ENCODE data around the gene ZNF200. TPM values are rescaled to one million over a fixed set of nuclear protein-coding genes. Genes with fewer than 3 reads are reported as not detected.
A peak's percentile ranks its signal among the peaks of the same experiment; 100 is the strongest.
"Not testable (repeated sequence)": the region's sequence is repeated elsewhere in the genome, so short reads cannot be mapped to it uniquely, and the experiment has no call there.

The ZNF200 gene
- total and polyA plus RNA-seq, 4 donors, result 4.3 to 7.8 (median 6.4) TPM

DNA sequence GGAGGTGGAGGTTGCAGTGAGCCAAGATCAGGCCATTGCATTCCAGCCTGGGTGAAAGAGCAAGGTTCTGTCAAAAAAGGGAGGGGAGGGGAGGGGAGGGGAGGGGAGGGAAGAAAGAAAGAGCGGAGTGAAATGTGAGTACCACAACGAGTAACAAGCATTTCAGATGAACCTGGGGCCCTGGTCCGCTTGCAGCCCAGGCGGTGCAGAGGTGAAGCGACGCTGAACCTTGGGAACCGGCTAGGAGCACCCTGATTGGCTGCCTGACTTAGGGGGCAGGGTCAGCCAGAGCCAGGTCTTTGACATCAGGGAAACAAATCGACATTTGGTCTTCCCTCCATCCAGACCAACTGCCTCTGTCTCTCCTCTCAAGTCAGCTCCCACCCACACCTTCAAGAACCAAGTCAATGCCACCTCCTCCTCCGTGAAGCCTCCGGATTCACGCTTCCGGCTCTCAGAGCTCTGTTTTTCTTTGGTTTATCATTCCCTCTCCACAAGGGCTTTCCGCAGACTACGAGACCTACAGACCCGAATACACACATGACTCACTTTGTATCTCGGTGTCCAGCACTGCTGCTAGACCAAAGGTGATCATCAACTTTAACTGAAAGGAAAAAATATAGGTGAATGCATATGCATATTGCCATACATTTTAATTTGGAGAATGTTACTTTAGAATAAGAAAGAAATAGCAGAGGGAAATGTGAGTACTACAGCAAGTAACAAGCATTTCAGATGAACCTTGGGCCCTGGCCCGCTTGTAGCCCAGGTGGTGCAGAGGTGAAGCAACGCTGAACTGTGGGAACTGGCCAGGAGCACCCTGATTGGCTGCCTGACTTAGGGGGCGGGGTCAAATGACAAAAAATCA lies 27.6 kb downstream of the ZNF200 start:
- H3K4me3 ChIP-seq, result no peak overlapping the region
- no peaks in the 10 kb centered on the region for H3K36me3 ChIP-seq (ENCODE audit: control insufficient read depth in 4 of 4, insufficient read depth in 4 of 4, low read length in 4 of 4)
- TF ChIP-seq, protein P1, sequence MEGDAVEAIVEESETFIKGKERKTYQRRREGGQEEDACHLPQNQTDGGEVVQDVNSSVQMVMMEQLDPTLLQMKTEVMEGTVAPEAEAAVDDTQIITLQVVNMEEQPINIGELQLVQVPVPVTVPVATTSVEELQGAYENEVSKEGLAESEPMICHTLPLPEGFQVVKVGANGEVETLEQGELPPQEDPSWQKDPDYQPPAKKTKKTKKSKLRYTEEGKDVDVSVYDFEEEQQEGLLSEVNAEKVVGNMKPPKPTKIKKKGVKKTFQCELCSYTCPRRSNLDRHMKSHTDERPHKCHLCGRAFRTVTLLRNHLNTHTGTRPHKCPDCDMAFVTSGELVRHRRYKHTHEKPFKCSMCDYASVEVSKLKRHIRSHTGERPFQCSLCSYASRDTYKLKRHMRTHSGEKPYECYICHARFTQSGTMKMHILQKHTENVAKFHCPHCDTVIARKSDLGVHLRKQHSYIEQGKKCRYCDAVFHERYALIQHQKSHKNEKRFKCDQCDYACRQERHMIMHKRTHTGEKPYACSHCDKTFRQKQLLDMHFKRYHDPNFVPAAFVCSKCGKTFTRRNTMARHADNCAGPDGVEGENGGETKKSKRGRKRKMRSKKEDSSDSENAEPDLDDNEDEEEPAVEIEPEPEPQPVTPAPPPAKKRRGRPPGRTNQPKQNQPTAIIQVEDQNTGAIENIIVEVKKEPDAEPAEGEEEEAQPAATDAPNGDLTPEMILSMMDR (IDR thresholded peaks at IDR 0.05; ENCODE audit: control extremely low read depth, extremely low read depth), result no peak
- ATAC-seq (ENCODE audit: insufficient read depth, low FRiP score) (no peak), DNase-seq (no peak)
- no peak overlapping the region for H3K27ac ChIP-seq (ENCODE audit: low read depth in 1 of 2, low read length in 1 of 2)
- H3K4me1 ChIP-seq (ENCODE audit: control insufficient read depth in 5 of 5, insufficient read depth in 5 of 5, low read length in 5 of 5), result no peaks in the 10 kb centered on the region
- no peak overlapping the region for H3K9ac ChIP-seq (ENCODE audit: insufficient read depth in 1 of 2, low read length in 2 of 2)
- H3K27me3 ChIP-seq (ENCODE audit: control insufficient read depth in 3 of 3, insufficient read depth in 3 of 3, low read length in 2 of 3), result no peaks in the 10 kb centered on the region
- H3K9me3 ChIP-seq (ENCODE audit: control insufficient read depth in 4 of 4, insufficient read depth in 3 of 4, low read length in 3 of 4), result peaks cover 0 to 37% (median 1%) of the 10 kb centered on the region in 4 donors
- 68 to 80% methylated on average over 19 of the region's 19 CpGs for WGBS, 2 donors

DNA sequence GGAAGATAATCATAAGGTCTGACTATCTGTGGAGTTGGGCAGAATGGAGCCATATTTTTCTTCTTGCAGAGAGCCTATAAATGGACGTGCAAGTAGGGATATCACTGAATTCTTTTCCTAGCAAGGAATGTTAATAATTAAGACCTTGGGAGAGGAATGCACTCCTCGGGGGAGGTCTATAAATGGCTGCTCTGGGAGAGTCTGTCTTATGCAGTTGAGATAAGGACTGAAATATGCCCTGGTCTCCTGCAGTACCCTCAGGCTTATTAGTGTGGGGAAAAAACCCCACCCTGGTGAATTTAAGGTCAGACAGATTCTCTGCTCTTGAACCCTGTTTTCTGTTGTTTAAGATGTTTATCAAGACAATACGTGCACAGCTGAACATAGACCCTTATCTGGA lies 29.0 kb downstream of the ZNF200 start:
- not testable (repeated sequence) for ATAC-seq (ENCODE audit: insufficient read depth, low FRiP score)

DNA sequence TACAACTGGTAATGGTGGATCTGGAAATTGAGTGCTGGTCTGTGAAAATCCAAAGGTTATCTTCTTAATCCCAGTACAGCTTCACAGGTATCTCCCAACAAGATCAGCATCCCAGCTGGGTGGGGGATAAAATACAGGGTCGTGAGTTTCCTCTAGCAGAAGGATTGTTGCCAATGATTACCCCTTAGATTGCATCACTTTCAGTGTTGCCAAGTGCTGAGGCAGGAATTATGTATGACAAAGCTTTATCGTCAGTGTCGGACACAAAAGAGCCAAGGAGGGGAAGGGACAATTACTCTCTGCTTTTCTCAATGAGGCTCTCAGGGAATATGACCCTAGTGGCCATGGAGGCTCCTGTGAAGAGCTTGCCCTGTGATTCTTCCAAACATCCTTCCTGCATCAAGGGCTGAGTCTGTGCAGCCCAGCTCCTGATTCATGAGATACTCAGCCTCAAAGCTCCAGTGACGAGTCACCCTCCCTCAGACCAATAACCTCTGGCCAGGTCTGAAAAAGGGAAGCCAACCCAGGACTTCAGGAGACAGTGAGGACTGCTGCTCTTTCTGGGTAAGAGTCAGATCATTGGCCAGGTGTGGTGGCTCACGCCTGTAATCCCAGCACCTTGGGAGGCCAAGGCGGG lies 31.9 kb downstream of the ZNF200 start:
- 61 to 68% methylated on average over 6 of the region's 6 CpGs for WGBS, 2 donors
- Histone ChIP-seq H3K4me3 (no peak overlapping the region), H3K9me3 (ENCODE audit: control insufficient read depth in 4 of 4, insufficient read depth in 3 of 4, low read length in 3 of 4) (peaks cover 0 to 29% (median 1%) of the 10 kb centered on the region in 4 donors), H3K27ac (ENCODE audit: low read depth in 1 of 2, low read length in 1 of 2) (no peak overlapping the region), H3K4me1 (ENCODE audit: control insufficient read depth in 5 of 5, insufficient read depth in 5 of 5, low read length in 5 of 5) (no peaks in the 10 kb centered on the region), H3K9ac (ENCODE audit: insufficient read depth in 1 of 2, low read length in 2 of 2) (no peak overlapping the region), H3K36me3 (ENCODE audit: control insufficient read depth in 4 of 4, insufficient read depth in 4 of 4, low read length in 4 of 4) (no peaks in the 10 kb centered on the region), H3K27me3 (ENCODE audit: control insufficient read depth in 3 of 3, insufficient read depth in 3 of 3, low read length in 2 of 3) (peaks cover 0 to 8% (median 3%) of the 10 kb centered on the region in 3 donors)
- peak in 1 of 3 donors; percentile 13 for DNase-seq
- TF ChIP-seq, protein P1 (IDR thresholded peaks at IDR 0.05; ENCODE audit: control extremely low read depth, extremely low read depth), result no peak
- no peak for ATAC-seq (ENCODE audit: insufficient read depth, low FRiP score)

More for the DNA sequence above, 29.0 kb downstream of the ZNF200 start:
- not testable (repeated sequence) for H3K4me1 ChIP-seq (ENCODE audit: control insufficient read depth in 5 of 5, insufficient read depth in 5 of 5, low read length in 5 of 5); H3K9ac ChIP-seq (ENCODE audit: insufficient read depth in 1 of 2, low read length in 2 of 2); H3K27ac ChIP-seq (ENCODE audit: low read depth in 1 of 2, low read length in 1 of 2); H3K4me3 ChIP-seq; DNase-seq; H3K36me3 ChIP-seq (ENCODE audit: control insufficient read depth in 4 of 4, insufficient read depth in 4 of 4, low read length in 4 of 4); H3K27me3 ChIP-seq (ENCODE audit: control insufficient read depth in 3 of 3, insufficient read depth in 3 of 3, low read length in 2 of 3)
- 56 to 68% methylated on average over 3 of the region's 3 CpGs for WGBS, 2 donors
- H3K9me3 ChIP-seq (ENCODE audit: control insufficient read depth in 4 of 4, insufficient read depth in 3 of 4, low read length in 3 of 4), result peaks cover 0 to 36% (median 1%) of the 10 kb centered on the region in 4 donors

Measured in lung (tissue), 12 donors.